ENCODE data around the gene CDC5L. TPM values are rescaled to one million over a fixed set of nuclear protein-coding genes. Genes with fewer than 3 reads are reported as not detected.
A peak's percentile ranks its signal among the peaks of the same experiment; 100 is the strongest.

The CDC5L gene
- 32.0 TPM for polyA plus RNA-seq (2013, experiment 1 of 2)
- 33.0 TPM for polyA plus RNA-seq (2013, experiment 2 of 2)

DNA sequence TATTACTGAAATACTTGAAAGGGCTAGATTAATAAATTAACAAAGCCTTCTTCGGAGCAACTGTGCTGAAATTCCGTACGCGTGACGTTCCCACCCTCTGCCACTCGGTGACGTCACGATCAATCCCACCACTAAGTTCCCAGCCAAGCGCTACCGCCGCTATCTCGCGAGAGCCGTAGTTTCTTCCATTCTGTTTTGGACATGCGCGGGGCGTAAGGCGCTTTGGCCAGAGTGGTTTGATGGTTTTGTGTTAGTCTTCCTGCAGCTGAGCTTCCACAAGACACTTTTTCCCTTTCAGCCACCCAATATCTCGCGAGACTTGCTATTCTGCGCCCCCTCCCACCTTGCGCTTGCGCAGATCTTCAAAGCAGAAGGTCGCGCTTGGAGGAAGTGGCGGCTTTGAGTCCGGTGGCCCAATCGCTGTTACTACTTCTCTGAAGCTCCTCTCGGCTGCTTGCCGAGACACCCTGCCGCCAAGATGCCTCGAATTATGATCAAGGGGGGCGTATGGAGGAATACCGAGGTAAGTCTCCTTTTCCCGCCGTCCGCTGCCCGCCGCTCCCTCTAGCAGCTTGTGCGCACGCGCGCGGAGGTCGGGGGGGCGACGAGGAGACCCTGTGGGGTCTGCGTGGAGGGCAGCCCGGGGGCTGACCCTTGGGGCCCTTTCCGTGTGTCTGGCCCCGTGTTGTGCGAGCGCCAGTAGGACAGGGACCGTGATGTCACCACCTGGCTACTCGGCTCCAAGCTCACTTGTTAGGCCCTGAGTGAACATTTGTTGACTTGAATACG is at the start of gene CDC5L:
Gene CDC5L (plus strand): TSS at position 361 of the 789 bp plus-strand sequence. CDS start 118 bp downstream, at position 479.
- Histone ChIP-seq H2AK5ac (ENCODE audit: low read depth, low read length) (no peak within 1 kb of the TSS), H3K27ac (replicated peaks; ENCODE audit: low read length) (peak within 1 kb of the TSS; percentile 98), H3K27me3 (ENCODE audit: control insufficient read depth in 3 of 3, insufficient read depth in 3 of 3, low read depth in 1 of 3, low read length in 3 of 3) (no peaks in the 10 kb centered on the region), H3K4me1 (ENCODE audit: control insufficient read depth in 2 of 2, insufficient read depth in 1 of 2, low read depth in 1 of 2, low read length in 2 of 2) (peaks cover 6 to 15% of the 10 kb centered on the region in 2 donors), H4K91ac (ENCODE audit: low read depth, low read length, poor library complexity) (no peak within 1 kb of the TSS), H3K36me3 (replicated peaks in 1 of 2; ENCODE audit: control insufficient read depth in 2 of 2, insufficient read depth in 2 of 2, low read length in 2 of 2) (peaks cover 6 to 47% of the 10 kb centered on the region in 2 donors), H2BK12ac (ENCODE audit: low read length) (no peak within 1 kb of the TSS), H3K4me3 (ENCODE audit: low read length in 2 of 2) (peak within 1 kb of the TSS; percentile 73 to 93), H2BK15ac (ENCODE audit: low read length) (no peak within 1 kb of the TSS), H2BK120ac (ENCODE audit: low read depth, low read length) (no peak within 1 kb of the TSS), H3K79me1 (ENCODE audit: low read depth, low read length) (peaks cover 4% of the 10 kb centered on the region), H3K9ac (ENCODE audit: low read depth, low read length, poor library complexity) (peak within 1 kb of the TSS; percentile 97), H3K4ac (ENCODE audit: low read length) (no peak within 1 kb of the TSS), H3K9me3 (replicated peaks in 1 of 2; ENCODE audit: control insufficient read depth in 2 of 2, insufficient read depth in 1 of 2, low read depth in 1 of 2, low read length in 2 of 2) (no peaks in the 10 kb centered on the region), H2AFZ (ENCODE audit: low read length) (peak within 1 kb of the TSS; percentile 93), H3K18ac (ENCODE audit: low read length) (peak within 1 kb of the TSS; percentile 96), H2BK5ac (ENCODE audit: low read length) (no peak within 1 kb of the TSS), H3K4me2 (ENCODE audit: insufficient read depth, low read length, poor library complexity, severe bottlenecking) (peak within 1 kb of the TSS; percentile 66), H3K14ac (ENCODE audit: low read length) (no peak within 1 kb of the TSS), H4K8ac (ENCODE audit: low read depth, low read length) (no peak within 1 kb of the TSS), H3K23ac (ENCODE audit: low read depth, low read length, poor library complexity) (peak within 1 kb of the TSS; percentile 12)
- peak; percentile 96 for DNase-seq (ENCODE audit: low spot score)
- no CpG with 5 or more reads among the region's 56 CpGs for WGBS, 2 donors (ENCODE audit: extremely low coverage in 2 of 2, insufficient read length in 2 of 2, insufficient replicate concordance in 1 of 2)

DNA sequence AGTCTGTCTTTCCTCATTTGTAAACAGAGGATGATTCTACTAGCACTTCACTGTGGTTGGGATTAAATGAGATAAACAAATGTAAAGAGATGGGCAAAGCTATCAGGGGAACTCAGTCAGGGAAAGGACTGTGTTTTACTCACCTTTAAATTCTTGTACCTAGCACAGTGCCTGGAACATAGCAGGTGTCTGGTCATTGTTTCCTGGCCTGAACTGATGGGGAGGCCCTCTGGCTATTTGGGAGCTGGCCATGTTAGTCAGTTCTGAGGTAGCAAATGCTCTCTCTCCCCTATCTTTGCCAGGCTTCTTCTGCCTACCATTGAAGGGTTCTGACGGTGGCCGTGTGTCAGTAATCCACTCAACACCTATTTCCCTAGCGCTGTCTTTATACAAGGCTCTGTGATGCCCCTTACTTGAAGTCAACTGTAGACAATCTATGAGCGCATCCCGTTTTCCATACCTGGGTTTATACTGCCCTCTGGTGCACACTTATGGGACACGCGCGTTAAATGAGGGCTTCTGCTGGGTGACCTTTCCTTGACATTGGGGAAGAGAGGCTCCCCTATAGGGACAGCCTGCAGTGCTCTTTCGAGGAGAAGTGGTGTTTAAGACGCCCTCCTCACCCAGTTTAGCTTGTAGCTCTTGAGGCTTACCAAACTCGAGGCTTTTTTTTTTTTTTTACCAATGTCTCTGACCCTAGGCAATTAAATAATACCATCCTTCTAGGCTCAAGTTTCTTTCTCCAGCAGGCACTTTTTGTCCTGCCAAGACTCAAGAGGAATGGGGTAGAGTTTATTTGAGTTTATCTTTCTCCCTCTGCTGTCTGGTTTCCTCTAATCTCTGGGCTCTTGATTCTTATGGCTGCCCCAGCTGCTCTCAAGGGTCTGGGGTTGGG is 49.0 kb upstream of the CDC5L start:
- no peak overlapping the region for H3K4ac ChIP-seq (ENCODE audit: low read length)
- H3K79me1 ChIP-seq (ENCODE audit: low read depth, low read length): no peaks in the 10 kb centered on the region
- peak; percentile 72 for DNase-seq (ENCODE audit: low spot score)
- peaks cover 0 to 2% of the 10 kb centered on the region in 2 donors for H3K9me3 ChIP-seq (replicated peaks in 1 of 2; ENCODE audit: control insufficient read depth in 2 of 2, insufficient read depth in 1 of 2, low read depth in 1 of 2, low read length in 2 of 2)
- H3K18ac ChIP-seq (ENCODE audit: low read length): no peak overlapping the region
- no peaks in the 10 kb centered on the region for H3K36me3 ChIP-seq (replicated peaks in 1 of 2; ENCODE audit: control insufficient read depth in 2 of 2, insufficient read depth in 2 of 2, low read length in 2 of 2)
- no peak overlapping the region for H4K91ac ChIP-seq (ENCODE audit: low read depth, low read length, poor library complexity)
- H2BK120ac ChIP-seq (ENCODE audit: low read depth, low read length): no peak overlapping the region
- H3K4me3 ChIP-seq (ENCODE audit: low read length in 2 of 2): no peak overlapping the region
- H2AK5ac ChIP-seq (ENCODE audit: low read depth, low read length): no peak overlapping the region
- WGBS, 2 donors (ENCODE audit: extremely low coverage in 2 of 2, insufficient read length in 2 of 2, insufficient replicate concordance in 1 of 2): no CpG with 5 or more reads among the region's 11 CpGs
- H3K4me1 ChIP-seq (ENCODE audit: control insufficient read depth in 2 of 2, insufficient read depth in 1 of 2, low read depth in 1 of 2, low read length in 2 of 2): peaks cover 0 to 25% of the 10 kb centered on the region in 2 donors
- no peak overlapping the region for H2BK12ac ChIP-seq (ENCODE audit: low read length)
- H3K27ac ChIP-seq (replicated peaks; ENCODE audit: low read length): no peak overlapping the region
- H3K4me2 ChIP-seq (ENCODE audit: insufficient read depth, low read length, poor library complexity, severe bottlenecking): no peak overlapping the region
- H2BK5ac ChIP-seq (ENCODE audit: low read length): no peak overlapping the region
- no peak overlapping the region for H3K14ac ChIP-seq (ENCODE audit: low read length)
- no peak overlapping the region for H4K8ac ChIP-seq (ENCODE audit: low read depth, low read length)
- H3K23ac ChIP-seq (ENCODE audit: low read depth, low read length, poor library complexity): no peak overlapping the region
- H3K27me3 ChIP-seq (ENCODE audit: control insufficient read depth in 3 of 3, insufficient read depth in 3 of 3, low read depth in 1 of 3, low read length in 3 of 3): peaks cover 0 to 37% (median 5%) of the 10 kb centered on the region in 3 experiments
- H2BK15ac ChIP-seq (ENCODE audit: low read length): peak overlapping the region; percentile 42
- no peak overlapping the region for H3K9ac ChIP-seq (ENCODE audit: low read depth, low read length, poor library complexity)
- peak overlapping the region; percentile 4 for H2AFZ ChIP-seq (ENCODE audit: low read length)

DNA sequence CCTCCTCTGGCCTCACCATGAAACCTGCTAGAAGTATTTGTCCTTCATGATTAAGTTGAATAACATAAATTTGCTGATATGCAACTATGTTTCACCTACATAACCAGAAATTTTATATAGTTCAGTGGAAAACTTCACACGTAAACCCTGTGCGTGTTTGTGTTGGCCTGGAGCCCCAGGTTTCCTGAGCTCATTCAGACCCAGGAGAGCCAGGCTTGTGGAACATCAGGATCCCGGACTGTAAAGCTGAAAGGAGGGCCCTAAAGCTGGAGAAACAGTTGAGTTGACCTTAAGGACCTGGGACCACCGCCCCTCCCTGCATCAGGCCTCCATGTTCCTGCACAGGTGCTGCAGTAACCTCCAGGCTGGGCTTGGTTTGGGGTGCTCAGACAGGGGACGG is 48.2 kb upstream of the CDC5L start:
- Histone ChIP-seq H3K36me3 (replicated peaks in 1 of 2; ENCODE audit: control insufficient read depth in 2 of 2, insufficient read depth in 2 of 2, low read length in 2 of 2) (no peaks in the 10 kb centered on the region), H3K18ac (ENCODE audit: low read length) (no peak overlapping the region), H3K4me3 (ENCODE audit: low read length in 2 of 2) (no peak overlapping the region), H3K9ac (ENCODE audit: low read depth, low read length, poor library complexity) (no peak overlapping the region), H4K91ac (ENCODE audit: low read depth, low read length, poor library complexity) (peak overlapping the region; percentile 10), H4K8ac (ENCODE audit: low read depth, low read length) (no peak overlapping the region), H3K14ac (ENCODE audit: low read length) (no peak overlapping the region), H2AK5ac (ENCODE audit: low read depth, low read length) (peak overlapping the region; percentile 44), H3K4ac (ENCODE audit: low read length) (no peak overlapping the region), H3K27ac (replicated peaks; ENCODE audit: low read length) (no peak overlapping the region), H3K9me3 (replicated peaks in 1 of 2; ENCODE audit: control insufficient read depth in 2 of 2, insufficient read depth in 1 of 2, low read depth in 1 of 2, low read length in 2 of 2) (peaks cover 0 to 2% of the 10 kb centered on the region in 2 donors), H2BK15ac (ENCODE audit: low read length) (peak overlapping the region; percentile 80), H2AFZ (ENCODE audit: low read length) (no peak overlapping the region), H2BK12ac (ENCODE audit: low read length) (no peak overlapping the region), H3K23ac (ENCODE audit: low read depth, low read length, poor library complexity) (peak overlapping the region; percentile 57), H2BK5ac (ENCODE audit: low read length) (peak overlapping the region; percentile 9), H3K79me1 (ENCODE audit: low read depth, low read length) (no peaks in the 10 kb centered on the region), H2BK120ac (ENCODE audit: low read depth, low read length) (no peak overlapping the region), H3K4me2 (ENCODE audit: insufficient read depth, low read length, poor library complexity, severe bottlenecking) (no peak overlapping the region), H3K4me1 (ENCODE audit: control insufficient read depth in 2 of 2, insufficient read depth in 1 of 2, low read depth in 1 of 2, low read length in 2 of 2) (peaks cover 0 to 25% of the 10 kb centered on the region in 2 donors), H3K27me3 (ENCODE audit: control insufficient read depth in 3 of 3, insufficient read depth in 3 of 3, low read depth in 1 of 3, low read length in 3 of 3) (peaks cover 0 to 39% (median 5%) of the 10 kb centered on the region in 3 experiments)
- no CpG with 5 or more reads among the region's 5 CpGs for WGBS, 2 donors (ENCODE audit: extremely low coverage in 2 of 2, insufficient read length in 2 of 2, insufficient replicate concordance in 1 of 2)
- DNase-seq (ENCODE audit: low spot score): no peak

Measured in neuronal stem cell (in vitro differentiated cells).